MM.1S (cell line): ENCODE measurements around the gene SIL1.
"Not testable (repeated sequence)": the region's sequence is repeated elsewhere in the genome, so short reads cannot be mapped to it uniquely, and the experiment has no call there.

Source experiments
- DNase-seq: peaks from one replicate; pipeline ENCODE4 v3.0.0-alpha.2; 2015
- H2AFZ ChIP-seq: fragments of 300-600 bp; sonication (generic); 2 replicates; pipeline ENCODE4 v1.6.0; 2016; ENCODE audit warnings: antibody characterized with exemption, low read length
- H3F3A ChIP-seq: fragments of 300-600 bp; sonication (generic); 2 replicates; pipeline ENCODE4 v1.6.1; 2016; ENCODE audit warnings: mild to moderate bottlenecking, antibody characterized with exemption, low read length, moderate library complexity, mixed read lengths; ENCODE audit not compliant: insufficient read depth
- H3K27ac ChIP-seq: fragments of 300-600 bp; sonication (generic); 2 replicates; pipeline ENCODE4 v1.5.1; 2016; ENCODE audit warnings: mild to moderate bottlenecking, low read length
- H3K27me3 ChIP-seq: fragments of 300-600 bp; sonication (generic); replicated peaks from 2 replicates; pipeline ENCODE4 v1.6.0; 2016; ENCODE audit warnings: low read length; ENCODE audit not compliant: insufficient read depth
- H3K36me3 ChIP-seq: fragments of 300-600 bp; sonication (generic); replicated peaks from 2 replicates; pipeline ENCODE4 v1.6.1; 2016; ENCODE audit warnings: mild to moderate bottlenecking, low read length, mixed read lengths; ENCODE audit not compliant: insufficient read depth
- H3K4me1 ChIP-seq: fragments of 300-600 bp; sonication (generic); 2 replicates; pipeline ENCODE4 v1.6.1; 2016; ENCODE audit warnings: low read length, mixed read lengths
- H3K4me2 ChIP-seq: fragments of 300-600 bp; sonication (generic); 2 replicates; pipeline ENCODE4 v1.6.0; 2016; ENCODE audit warnings: low read depth, low read length
- H3K4me3 ChIP-seq: fragments of 300-600 bp; sonication (generic); 2 replicates; pipeline ENCODE4 v1.5.1; 2016; ENCODE audit warnings: low read length, mixed read lengths
- H3K79me2 ChIP-seq: fragments of 300-600 bp; sonication (generic); 2 replicates; pipeline ENCODE4 v1.6.1; 2016; ENCODE audit warnings: mixed run types, low read length, mixed read lengths
- H3K9ac ChIP-seq: fragments of 300-600 bp; sonication (generic); 2 replicates; pipeline ENCODE4 v1.6.1; 2016; ENCODE audit warnings: low read length, mixed read lengths
- H3K9me2 ChIP-seq: fragments of 300-600 bp; sonication (generic); replicated peaks from 2 replicates; pipeline ENCODE4 v1.6.1; 2016; ENCODE audit warnings: mild to moderate bottlenecking, low read length, mixed read lengths; ENCODE audit not compliant: insufficient read depth
- H3K9me3 ChIP-seq: fragments of 300-600 bp; sonication (generic); replicated peaks from 2 replicates; pipeline ENCODE4 v1.6.1; 2016; ENCODE audit warnings: mild to moderate bottlenecking, low read length, mixed read lengths; ENCODE audit not compliant: insufficient read depth
- H4K20me1 ChIP-seq: fragments of 300-600 bp; sonication (generic); 2 replicates; pipeline ENCODE4 v1.6.1; 2016; ENCODE audit warnings: mild to moderate bottlenecking, low read length, moderate library complexity, mixed read lengths; ENCODE audit not compliant: insufficient read depth
- CTCF ChIP-seq: fragments of 300-600 bp; sonication (generic); IDR thresholded peaks from 2 replicates; pipeline ENCODE4 v1.5.1; 2016; ENCODE audit warnings: antibody characterized with exemption, low read length, mixed read lengths
- EZH2 ChIP-seq: fragments of 300-600 bp; sonication (generic); optimal IDR thresholded peaks from 2 replicates; pipeline ENCODE3; 2017; ENCODE audit warnings: low read depth, mild to moderate bottlenecking, antibody characterized with exemption, low read length, mixed read lengths
- EZH2phosphoT487 ChIP-seq: fragments of 300-600 bp; sonication (generic); IDR thresholded peaks from 2 replicates; pipeline ENCODE4 v1.6.1; 2018; ENCODE audit warnings: antibody characterized with exemption, low read length

Gene SIL1

GRCh38 chr5:138925090-138925635 lies 273.0 kb downstream of the SIL1 start:
- TF ChIP-seq EZH2, result no peak
- TF ChIP-seq CTCF, result no peak
- no peak for TF ChIP-seq EZH2phosphoT487
- Histone ChIP-seq H3K79me2 (no peaks in the 10 kb centered on the region), H3K4me3 (no peak overlapping the region), H3K27me3 (no peaks in the 10 kb centered on the region), H3K27ac (no peak overlapping the region), H3K9me3 (no peaks in the 10 kb centered on the region), H3F3A (no peaks in the 10 kb centered on the region), H4K20me1 (no peaks in the 10 kb centered on the region), H3K9ac (no peak overlapping the region), H3K4me2 (no peak overlapping the region), H3K36me3 (no peaks in the 10 kb centered on the region), H3K4me1 (no peaks in the 10 kb centered on the region), H3K9me2 (no peaks in the 10 kb centered on the region), H2AFZ (no peak overlapping the region)
- no peak for DNase-seq

GRCh38 chr5:138922494-138922893 lies 275.7 kb downstream of the SIL1 start:
- Histone ChIP-seq H3K36me3 (no peaks in the 10 kb centered on the region), H3K27ac (no peak overlapping the region)

GRCh38 chr5:138921362-138921761 lies 276.8 kb downstream of the SIL1 start:
- DNase-seq, H3K36me3 ChIP-seq, H3K4me1 ChIP-seq, H3K4me3 ChIP-seq, H4K20me1 ChIP-seq, H3K79me2 ChIP-seq, H3K27ac ChIP-seq, H3K9me2 ChIP-seq, H3K4me2 ChIP-seq, H3F3A ChIP-seq, H3K9me3 ChIP-seq, H2AFZ ChIP-seq, H3K9ac ChIP-seq, H3K27me3 ChIP-seq: not testable (repeated sequence)

More at GRCh38 chr5:138922494-138922893, 275.7 kb downstream of the SIL1 start:
- Histone ChIP-seq H3K9me2 (no peaks in the 10 kb centered on the region), H3K9ac (no peak overlapping the region), H3K4me3 (no peak overlapping the region), H3K4me2 (no peak overlapping the region), H3K9me3 (no peaks in the 10 kb centered on the region), H3K4me1 (no peaks in the 10 kb centered on the region), H2AFZ (no peak overlapping the region), H4K20me1 (no peaks in the 10 kb centered on the region), H3F3A (no peaks in the 10 kb centered on the region), H3K27me3 (no peaks in the 10 kb centered on the region), H3K79me2 (no peaks in the 10 kb centered on the region)
- TF ChIP-seq CTCF (no peak), EZH2phosphoT487 (no peak), EZH2 (no peak)
- DNase-seq, result no peak

GRCh38 chr5:138920181-138920580 lies 278.0 kb downstream of the SIL1 start:
- H4K20me1 ChIP-seq, result no peaks in the 10 kb centered on the region
- H3K4me3 ChIP-seq, result no peak overlapping the region
- TF ChIP-seq CTCF (no peak), EZH2 (no peak), EZH2phosphoT487 (no peak)
- H3K9me2 ChIP-seq, result no peaks in the 10 kb centered on the region
- no peak overlapping the region for H3K27ac ChIP-seq
- H3K36me3 ChIP-seq, result no peaks in the 10 kb centered on the region
- no peaks in the 10 kb centered on the region for H3K4me1 ChIP-seq
- no peaks in the 10 kb centered on the region for H3F3A ChIP-seq
- H3K9ac ChIP-seq, result no peak overlapping the region
- H3K27me3 ChIP-seq, result no peaks in the 10 kb centered on the region
- H3K9me3 ChIP-seq, result no peaks in the 10 kb centered on the region
- no peaks in the 10 kb centered on the region for H3K79me2 ChIP-seq
- H2AFZ ChIP-seq, result no peak overlapping the region
- H3K4me2 ChIP-seq, result no peak overlapping the region
- no peak for DNase-seq
